GM12878 (cell line): ENCODE data around the gene LYPD4. TPM values are rescaled to one million over a fixed set of nuclear protein-coding genes. Genes with fewer than 3 reads are reported as not detected.
A peak's percentile ranks its signal among the peaks of the same experiment; 100 is the strongest.

Experiments
- BCL11A ChIP-seq: IDR thresholded peaks from 2 replicates; pipeline ENCODE4 v1.6.1; 2011; ENCODE audit warnings: low read depth, low read length
- BHLHE40 ChIP-seq, 2 experiments: fragments of 450-650 bp in 1 of 2; IDR thresholded peaks; 2 replicates each; pipeline ENCODE4 v1.6.1; 2011 to 2017; ENCODE audit warnings: low read depth in 2 of 2, borderline replicate concordance in 1 of 2, improper control_type of control experiment in 1 of 2, low read length in 1 of 2, mild to moderate bottlenecking in 1 of 2
- ESRRA ChIP-seq: IDR thresholded peaks from 2 replicates; pipeline ENCODE4 v1.6.1; 2012; ENCODE audit warnings: mild to moderate bottlenecking, low read length, improper control_type of control experiment
- FOS ChIP-seq: IDR thresholded peaks from 3 replicates; pipeline ENCODE4 v1.6.1; 2011; ENCODE audit warnings: borderline replicate concordance; ENCODE audit not compliant: insufficient read length; ENCODE audit errors: extremely low read depth
- FOXK2 ChIP-seq: fragments of 450-650 bp; IDR thresholded peaks from 2 replicates; pipeline ENCODE4 v1.6.1; 2017; ENCODE audit warnings: mild to moderate bottlenecking, moderate library complexity
- HDAC2 ChIP-seq: fragments of 200-600 bp; sonication (generic); IDR thresholded peaks from 2 replicates; pipeline ENCODE4 v1.6.1; 2017
- IRF4 ChIP-seq: IDR thresholded peaks from 2 replicates; pipeline ENCODE4 v1.6.1; 2011; ENCODE audit warnings: low read depth, low read length
- MXI1 ChIP-seq: fragments of 150-350 bp; IDR thresholded peaks from 2 replicates; pipeline ENCODE4 v1.6.1; 2011; ENCODE audit warnings: low read depth, mild to moderate bottlenecking, inconsistent platforms, low read length, improper control_type of control experiment
- MYC ChIP-seq: IDR thresholded peaks from 2 replicates; pipeline ENCODE4 v1.6.1; 2011; ENCODE audit warnings: mild to moderate bottlenecking, low read length, moderate library complexity, inconsistent platforms; ENCODE audit not compliant: insufficient read depth, insufficient replicate concordance, insufficient read length, severe bottlenecking
- NFIC ChIP-seq: IDR thresholded peaks from 2 replicates; pipeline ENCODE4 v1.6.1; 2012; ENCODE audit warnings: low read depth, mild to moderate bottlenecking, inconsistent platforms, low read length, moderate library complexity
- NFXL1 ChIP-seq: fragments of 450-650 bp; IDR thresholded peaks from 2 replicates; pipeline ENCODE4 v1.6.1; 2017; ENCODE audit warnings: antibody characterized with exemption, mild to moderate bottlenecking, borderline replicate concordance
- NR2C1 ChIP-seq: fragments of 450-650 bp; IDR thresholded peaks from 2 replicates; pipeline ENCODE4 v1.6.1; 2017; ENCODE audit warnings: antibody characterized with exemption, mild to moderate bottlenecking, moderate library complexity
- NR2C2 ChIP-seq: IDR thresholded peaks from 2 replicates; pipeline ENCODE4 v1.6.1; 2011; ENCODE audit warnings: borderline replicate concordance, low read depth; ENCODE audit not compliant: control insufficient read depth, insufficient read length
- NR2F1 ChIP-seq: fragments of 450-650 bp; conservative IDR thresholded peaks from 2 replicates; pipeline ENCODE4 v1.6.1; 2017; ENCODE audit warnings: mild to moderate bottlenecking
- RAD21 ChIP-seq: IDR thresholded peaks from 2 replicates; pipeline ENCODE4 v1.6.1; 2011; ENCODE audit warnings: mild to moderate bottlenecking, low read depth, low read length, moderate library complexity; ENCODE audit not compliant: insufficient read depth
- RAD51 ChIP-seq: fragments of 450-650 bp; IDR thresholded peaks from 2 replicates; pipeline ENCODE4 v1.6.1; 2016; ENCODE audit warnings: moderate library complexity, mild to moderate bottlenecking, inconsistent platforms
- RB1 ChIP-seq: fragments of 450-650 bp; formaldehyde crosslinking; IDR thresholded peaks from 2 replicates; pipeline ENCODE4 v1.6.1; 2017; ENCODE audit warnings: mild to moderate bottlenecking, borderline replicate concordance
- RBBP5 ChIP-seq: fragments of 200-600 bp; sonication (generic); conservative IDR thresholded peaks from 2 replicates; pipeline ENCODE4 v1.6.1; 2016
- RELB ChIP-seq: fragments of 450-650 bp; IDR thresholded peaks from 2 replicates; pipeline ENCODE4 v1.6.1; 2017; ENCODE audit warnings: low read depth, mild to moderate bottlenecking, moderate library complexity
- RUNX3 ChIP-seq: IDR thresholded peaks from 2 replicates; pipeline ENCODE4 v1.6.1; 2012; ENCODE audit warnings: low read length, inconsistent platforms
- SMAD1 ChIP-seq: fragments of 450-650 bp; IDR thresholded peaks from 2 replicates; pipeline ENCODE4 v1.6.1; 2018; ENCODE audit warnings: mild to moderate bottlenecking, low read depth; ENCODE audit not compliant: partially characterized antibody
- SP1 ChIP-seq: IDR thresholded peaks from one replicate; pipeline ENCODE4 v1.6.1; 2011; ENCODE audit warnings: low read depth, low read length
- SRF ChIP-seq, 2 experiments: IDR thresholded peaks; 2 replicates each; pipeline ENCODE4 v1.6.1; 2011; ENCODE audit warnings: low read depth in 2 of 2, low read length in 2 of 2, mild to moderate bottlenecking in 1 of 2, moderate library complexity in 1 of 2
- YBX1 ChIP-seq: fragments of 450-650 bp; IDR thresholded peaks from 2 replicates; pipeline ENCODE4 v1.6.1; 2016; ENCODE audit warnings: antibody characterized with exemption
- ZBTB33 ChIP-seq: fragments of 450-650 bp; IDR thresholded peaks from 2 replicates; pipeline ENCODE4 v1.6.1; 2017; ENCODE audit warnings: mild to moderate bottlenecking
- ZNF207 ChIP-seq: fragments of 450-650 bp; IDR thresholded peaks from 2 replicates; pipeline ENCODE4 v1.6.1; 2014; ENCODE audit warnings: antibody characterized with exemption, mild to moderate bottlenecking, borderline replicate concordance
- ZNF217 ChIP-seq: fragments of 450-650 bp; IDR thresholded peaks from 2 replicates; pipeline ENCODE4 v1.6.1; 2017; ENCODE audit warnings: antibody characterized with exemption, mild to moderate bottlenecking
- ZNF384 ChIP-seq: IDR thresholded peaks from 2 replicates; pipeline ENCODE4 v1.6.1; 2012; ENCODE audit warnings: low read depth, mild to moderate bottlenecking, low read length, improper control_type of control experiment, borderline replicate concordance
- ZNF622 ChIP-seq: fragments of 450-650 bp; IDR thresholded peaks from 2 replicates; pipeline ENCODE4 v1.6.1; 2017; ENCODE audit warnings: mild to moderate bottlenecking, inconsistent platforms
- polyA plus RNA-seq, 11 experiments: library from polyadenylated mRNA; depleted of rRNA in 4 of 11; unstranded in 6 of 11; stranded (reverse) in 5 of 11; fragments of >200 nt; fragmentation: Nextera tagmentation in 4 of 11; fragmentation: Illumina TruSeq in 1 of 11; extraction: Ambion mirVana in 4 of 11; extraction: Trizol in 1 of 11; gene quantifications; 1 replicate in 1 of 11; 2 replicates in 10 of 11; pipeline versions ENCODE4 v1.2.1 to v1.2.3, GENCODE V29; 2011 to 2016; ENCODE audit warnings: inconsistent platforms in 2 of 11, missing spikeins in 2 of 11, low read depth in 1 of 11
- total RNA-seq, 4 experiments: library from RNA; depleted of rRNA in 3 of 4; stranded (reverse); fragments of >200 nt in 3 of 4; fragmentation: Illumina TruSeq in 1 of 4; extraction: Trizol in 1 of 4; gene quantifications; 2 replicates each; pipeline versions ENCODE4 v1.2.1 to v1.2.3, GENCODE V29; 2013 to 2021

Gene LYPD4
- total and polyA plus RNA-seq, 10 of the 15 experiments (the other 5 are each of a cell fraction or from before 2014, with no cell fraction given), result not detected

- TF ChIP-seq RELB (0 out of 2 replicates have a peak, but pooled peaks have one; percentile 28), NFXL1 (no peak), ZNF217 (no peak), NR2F1 (no peak), MXI1 (no peak), RAD21 (peak; percentile 16; the same call in 1 of the 2 replicates), HDAC2 (no peak), NFIC (no peak), IRF4 (no peak), ZNF622 (no peak), NR2C2 (no peak), FOS (no peak), BHLHE40 (IDR thresholded peaks at IDR 0.05; ENCODE audit: borderline replicate concordance in 1 of 2, low read depth in 2 of 2, low read length in 1 of 2) (peak in 1 of 2 experiments; percentile 45; a peak in 1 of 4 replicates), ZNF207 (no peak), RUNX3 (peak; percentile 40; the same call in 1 of the 2 replicates), MYC (no peak), ESRRA (no peak), RB1 (no peak), SRF (IDR thresholded peaks at IDR 0.05; ENCODE audit: low read depth in 2 of 2, low read length in 2 of 2) (no peak), BCL11A (no peak), RAD51 (no peak), RBBP5 (no peak), YBX1 (no peak), FOXK2 (no peak), SP1 (no peak), ZNF384 (no peak), NR2C1 (no peak), ZBTB33 (no peak), SMAD1 (no peak)
Observed at GRCh38 chr19:41795031-41795461, 49.4 kb downstream of the LYPD4 start (continued).
